Sciatic nerve (tissue), 2 donors: ENCODE data around the gene PRKRIP1. TPM values are rescaled to one million over a fixed set of nuclear protein-coding genes. Genes with fewer than 3 reads are reported as not detected.
"Not testable (repeated sequence)": the region's sequence is repeated elsewhere in the genome, so short reads cannot be mapped to it uniquely, and the experiment has no call there.

Source experiments
- ATAC-seq: fragments of 200-7000 bp; cut with Tn5 transposase; one replicate; pipeline ENCODE4 v1.9.1; 2020; ENCODE audit warnings: mild to moderate bottlenecking, moderate library complexity
- DNase-seq: peaks from one replicate; pipeline ENCODE4 v3.0.0-alpha.2; 2020; ENCODE audit warnings: low spot score
- intact Hi-C: fragments of 100-400 bp; cut with DNase I; formaldehyde crosslinking; loops from one replicate; pipeline ENCODE4 v1.14.2; 2022
- microRNA-seq: library from miRNA; unstranded; fragments of <30 nt; microRNA quantifications from one replicate; pipeline ENCODE4 v1.2.0, GENCODE V29; 2020
- total RNA-seq: library from RNA; stranded (reverse); fragmentation: NEBNext Ultra II Directional; extraction: Animal tissue kit (Norgen Biotek cat#: 25700); gene quantifications from one replicate; pipeline ENCODE4 v1.2.1, GENCODE V29; 2021
- donor health status: DM: no; HTN: no; CAD: no.
- donor health status: DM: no; HTN: no; CAD: no.

PRKRIP1 gene
- total RNA-seq, 1 donor from 2014 or later, result 29.8 TPM

GRCh38 chr7:102469972-102470825 is 74.0 kb downstream of the PRKRIP1 start:
- intact Hi-C loops, result no loop called here
- ATAC-seq, result no peak
- peak; percentile 49 for DNase-seq

DNA sequence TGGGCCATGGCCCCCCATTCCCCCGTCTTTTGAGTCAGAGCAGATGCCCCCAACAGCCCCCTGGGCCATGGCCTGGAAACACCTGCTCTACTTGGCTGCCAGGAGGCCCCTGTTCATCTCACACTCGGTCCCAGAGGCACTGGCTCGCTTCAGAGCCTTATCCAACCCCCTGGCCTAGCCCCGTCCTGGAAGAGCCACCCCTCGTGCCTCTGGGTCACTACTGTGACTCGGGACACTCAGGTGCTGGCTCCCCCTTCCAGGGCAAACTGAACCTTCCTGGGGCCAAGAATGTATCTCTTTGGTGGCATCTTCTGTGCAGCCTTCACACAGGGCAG is 75.6 kb downstream of the PRKRIP1 start:
- intact Hi-C loops, result no loop called here
- ATAC-seq (no peak), DNase-seq (peak; percentile 46)

GRCh38 chr7:102472126-102473041 is 76.2 kb downstream of the PRKRIP1 start:
- DNase-seq, result peak; percentile 53
- ATAC-seq, result no peak
- intact Hi-C loops, result no loop called here

GRCh38 chr7:102473271-102473991 is 77.3 kb downstream of the PRKRIP1 start:
- DNase-seq (peak; percentile 56), ATAC-seq (no peak)
- intact Hi-C loops, result no loop called here

GRCh38 chr7:102474116-102474515 is 78.0 kb downstream of the PRKRIP1 start:
- ATAC-seq, intact Hi-C loops: not testable (repeated sequence)
- peak; percentile 37 for DNase-seq

DNA sequence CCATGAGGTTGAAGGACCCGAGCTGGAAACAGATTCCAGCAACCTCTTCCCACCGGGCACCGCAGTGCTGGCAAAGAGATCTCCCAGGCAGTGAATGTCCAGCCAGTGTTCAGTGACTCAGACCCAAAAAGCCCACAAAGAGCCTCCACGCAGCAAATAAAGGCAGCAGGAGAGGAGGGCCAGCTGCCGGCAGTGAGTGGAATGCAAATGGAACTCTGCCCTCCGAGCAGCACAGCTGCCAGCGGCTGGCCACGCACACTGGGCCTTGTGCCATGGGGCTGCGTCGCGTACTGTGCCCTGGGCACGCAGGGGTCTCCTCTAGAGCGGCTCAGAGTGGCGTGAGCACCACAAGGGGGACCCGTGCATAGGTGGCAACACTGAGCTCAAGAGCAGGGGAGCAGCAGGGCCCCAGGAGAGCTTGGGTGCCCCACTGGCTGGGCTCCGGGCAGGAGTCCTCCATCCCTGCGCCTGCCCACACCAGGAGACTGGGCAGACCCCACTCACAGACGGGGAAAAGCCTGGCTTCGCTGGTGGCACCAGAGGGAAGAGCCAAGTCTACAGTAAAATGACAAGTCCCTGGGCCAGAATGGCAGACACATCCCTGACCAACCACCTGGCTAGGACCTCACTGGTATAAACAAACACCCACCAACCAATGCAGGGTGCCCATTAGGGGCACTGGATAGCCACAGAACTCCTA is 78.7 kb downstream of the PRKRIP1 start:
- ATAC-seq, intact Hi-C loops: not testable (repeated sequence)
- peak; percentile 22 for DNase-seq

Small RNA genes within 50 kb of the gene (microRNA-seq; reads per million reads assigned to microRNA genes)
- gene MIR4467 (not detected), gene MIR5090 (not detected), gene MIR548O (not detected)

Other genes with a start within 250 kb of the PRKRIP1 start
- 9.9 TPM for gene SH2B2, start 109.5 kb upstream of the PRKRIP1 start, total RNA-seq
- not detected for gene SPDYE6, start 39.9 kb upstream of the PRKRIP1 start, total RNA-seq
- 18.0 TPM for gene ORAI2, start 37.2 kb downstream of the PRKRIP1 start, total RNA-seq
- 8.6 TPM for gene ALKBH4, start 68.5 kb downstream of the PRKRIP1 start, total RNA-seq
- 11.1 TPM for gene LRWD1, start 68.6 kb downstream of the PRKRIP1 start, total RNA-seq
- gene POLR2J, start 82.6 kb downstream of the PRKRIP1 start, total RNA-seq, result 31.6 TPM
- 59.3 TPM for gene RASA4B, start 121.4 kb downstream of the PRKRIP1 start, total RNA-seq
- 31.6 TPM for gene UPK3BL2, start 147.3 kb downstream of the PRKRIP1 start, total RNA-seq
- 0.31 TPM for gene SPDYE2, start 154.9 kb downstream of the PRKRIP1 start, total RNA-seq
- 64.2 TPM for gene POLR2J3, start 176.2 kb downstream of the PRKRIP1 start, total RNA-seq
- 233 TPM for gene RASA4, start 220.4 kb downstream of the PRKRIP1 start, total RNA-seq
- gene UPK3BL1, start 246.4 kb downstream of the PRKRIP1 start, total RNA-seq, result 23.0 TPM